SK-N-SH (cell line): ENCODE measurements around the gene ASB11. TPM values are rescaled to one million over a fixed set of nuclear protein-coding genes. Genes with fewer than 3 reads are reported as not detected.

Experiments
- CTCF ChIA-PET: fragments of 300-600, 350-600 bp; formaldehyde crosslinking; extraction: SDS; loops from one replicate; lab custom pipeline; 2021; lab: Yijun Ruan, JAX
- POLR2A ChIA-PET: fragments of 350-600 bp; sonication (Branson Sonifier 250); formaldehyde crosslinking; extraction: SDS; loops from one replicate; lab custom pipeline; 2020; ENCODE audit warnings: antibody characterized with exemption, inconsistent platforms; lab: Yijun Ruan, JAX
- DNase-seq: peaks from one replicate; pipeline ENCODE4 v3.0.0; 2012
- H2AFZ ChIP-seq: fragments of 200-600 bp; sonication (generic); 2 replicates; pipeline ENCODE4 v1.8.1; 2016; ENCODE audit warnings: antibody characterized with exemption, mild to moderate bottlenecking, low read depth
- H3F3A ChIP-seq: fragments of 200-600 bp; sonication (generic); replicated peaks from 2 replicates; pipeline ENCODE3; 2016; ENCODE audit warnings: antibody characterized with exemption, mild to moderate bottlenecking; ENCODE audit not compliant: insufficient read depth
- H3K27ac ChIP-seq, 2 experiments: fragments of 200-500 bp in 1 of 2; fragments of 200-600 bp in 1 of 2; sonication (Bioruptor generic) in 1 of 2; sonication (generic), shearing (Covaris generic) in 1 of 2; 2 replicates each; pipeline versions ENCODE4 v1.5.1 to v1.6.1; 2014 to 2016; ENCODE audit warnings: low read depth in 2 of 2, inconsistent platforms in 1 of 2, low read length in 1 of 2, mild to moderate bottlenecking in 1 of 2, mixed read lengths in 1 of 2
- H3K27me3 ChIP-seq: fragments of 200-600 bp; sonication (generic), shearing (Covaris generic); 2 replicates; pipeline ENCODE4 v1.6.1; 2016; ENCODE audit warnings: mixed run types; ENCODE audit not compliant: insufficient read depth
- H3K36me3 ChIP-seq, 2 experiments: fragments of 200-500 bp in 1 of 2; fragments of 200-600 bp in 1 of 2; sonication (Bioruptor generic) in 1 of 2; sonication (generic) in 1 of 2; replicated peaks in 1 of 2; 2 replicates each; pipeline versions ENCODE3 to v1.5.1; 2014 to 2016; ENCODE audit warnings: low read length in 1 of 2, mild to moderate bottlenecking in 1 of 2; ENCODE audit not compliant: insufficient read depth in 2 of 2, control insufficient read depth in 1 of 2
- H3K4me1 ChIP-seq, 2 experiments: fragments of 200-500 bp in 1 of 2; fragments of 200-600 bp in 1 of 2; sonication (Bioruptor generic) in 1 of 2; sonication (generic), shearing (Covaris generic) in 1 of 2; 2 replicates each; pipeline versions ENCODE4 v1.5.1 to v1.6.1; 2014 to 2016; ENCODE audit warnings: low read depth in 1 of 2, low read length in 1 of 2, mixed run types in 1 of 2; ENCODE audit not compliant: insufficient read depth in 2 of 2, control insufficient read depth in 1 of 2
- H3K4me2 ChIP-seq: fragments of 200-600 bp; sonication (generic), shearing (Covaris generic); 2 replicates; pipeline ENCODE4 v1.6.1; 2017; ENCODE audit warnings: mixed run types
- H3K4me3 ChIP-seq, 2 experiments: fragments of 200-500 bp in 1 of 2; fragments of 200-600 bp in 1 of 2; sonication (Bioruptor generic) in 1 of 2; sonication (generic), shearing (Covaris generic) in 1 of 2; 2 replicates each; pipeline versions ENCODE4 v1.5.1 to v1.8.1; 2014 to 2016; ENCODE audit warnings: low read depth in 2 of 2, inconsistent platforms in 1 of 2, low read length in 1 of 2, mild to moderate bottlenecking in 1 of 2, mixed read lengths in 1 of 2, moderate library complexity in 1 of 2
- H3K79me2 ChIP-seq: fragments of 200-600 bp; sonication (generic); 2 replicates; pipeline ENCODE4 v1.8.1; 2017; ENCODE audit warnings: mild to moderate bottlenecking; ENCODE audit not compliant: insufficient read depth
- H3K9ac ChIP-seq: fragments of 200-600 bp; sonication (generic); 2 replicates; pipeline ENCODE4 v1.6.1; 2017; ENCODE audit warnings: mixed run types
- H3K9me2 ChIP-seq: fragments of 200-600 bp; sonication (generic); 2 replicates; pipeline ENCODE4 v1.6.1; 2017; ENCODE audit warnings: mixed run types
- H3K9me3 ChIP-seq: fragments of 200-600 bp; sonication (generic); 2 replicates; pipeline ENCODE4 v1.6.1; 2017; ENCODE audit warnings: mixed run types, mild to moderate bottlenecking, moderate library complexity
- H4K20me1 ChIP-seq: fragments of 200-600 bp; sonication (generic); 2 replicates; pipeline ENCODE4 v1.6.1; 2017; ENCODE audit warnings: mild to moderate bottlenecking, mixed run types; ENCODE audit not compliant: insufficient read depth
- CHD2 ChIP-seq: fragments of 150-350 bp; IDR thresholded peaks from 2 replicates; pipeline ENCODE4 v1.6.1; 2018; ENCODE audit warnings: low read length; ENCODE audit not compliant: partially characterized antibody
- CTCF ChIP-seq: fragments of 200-600 bp; sonication (generic); IDR thresholded peaks from 2 replicates; pipeline ENCODE4 v1.6.1; 2017; ENCODE audit warnings: antibody characterized with exemption, mild to moderate bottlenecking, moderate library complexity
- EP300 ChIP-seq, 2 experiments: IDR thresholded peaks; 2 replicates each; pipeline versions ENCODE4 v1.4.0 to v1.6.1; 2012; ENCODE audit warnings: borderline replicate concordance in 1 of 2, low read depth in 1 of 2, low read length in 1 of 2
- FOXJ3 ChIP-seq: sonication (generic); formaldehyde crosslinking; IDR thresholded peaks from 2 replicates; pipeline ENCODE4 v1.5.1; 2020; ENCODE audit warnings: mild to moderate bottlenecking, missing genetic modification reagents
- GABPA ChIP-seq: IDR thresholded peaks from 2 replicates; pipeline ENCODE4 v1.4.0; 2012; ENCODE audit warnings: low read depth, mild to moderate bottlenecking
- GATA2 ChIP-seq: sonication (generic); formaldehyde crosslinking; IDR thresholded peaks from 2 replicates; pipeline ENCODE4 v1.5.0; 2020; ENCODE audit warnings: mild to moderate bottlenecking, missing genetic modification reagents
- IRF3 ChIP-seq: fragments of 150-350 bp; IDR thresholded peaks from 2 replicates; pipeline ENCODE4 v1.6.1; 2016; ENCODE audit warnings: mild to moderate bottlenecking, low read depth, low read length
- PBX3 ChIP-seq: IDR thresholded peaks from 2 replicates; pipeline ENCODE4; 2012
- POLR2AphosphoS5 ChIP-seq: IDR thresholded peaks from 2 replicates; pipeline ENCODE4 v1.6.1; 2012; ENCODE audit warnings: low read depth, low read length
- RFX5 ChIP-seq: IDR thresholded peaks from 2 replicates; pipeline ENCODE4 v1.6.1; 2012; ENCODE audit warnings: mild to moderate bottlenecking, improper control_type of control experiment, low read length
- SIN3A ChIP-seq: IDR thresholded peaks from 2 replicates; pipeline ENCODE4 v1.6.1; 2012; ENCODE audit warnings: low read depth, mild to moderate bottlenecking, low read length, moderate library complexity, borderline replicate concordance
- USF2 ChIP-seq: fragments of 150-350 bp; IDR thresholded peaks from 2 replicates; pipeline ENCODE4 v1.6.1; 2017; ENCODE audit warnings: antibody characterized with exemption, low read length, low read depth, borderline replicate concordance
- WGBS: methylation state at CpG from one replicate; pipeline ENCODE4 v1.1.6; 2017; ENCODE audit warnings: low lambda C conversion rate; 5-methylcytosine and 5-hydroxymethylcytosine counted together
- polyA plus RNA-seq, 3 experiments: library from polyadenylated mRNA; depleted of rRNA; stranded (reverse); fragments of >200 nt; gene quantifications; 2 replicates each; pipeline ENCODE4 v1.2.3, GENCODE V29; 2012

The ASB11 gene
- polyA plus RNA-seq, 1 of the 3 experiments (the other 2 are of a cell fraction) = not detected

GRCh38 chrX:15335135-15336022, 19.9 kb upstream of the ASB11 start, which contains the start of gene PIGA (continued):
- TF ChIP-seq USF2 = no peak
- TF ChIP-seq IRF3 = no peak
- peak; percentile 49; the same call in 1 of the 2 replicates for TF ChIP-seq SIN3A

- ChIA-PET CTCF (interaction anchor here (1.2 kb wide), 1 partner anchor 35 kb away, joined by 3 read pairs; no protein-coding TSS in a partner anchor), POLR2A (no interaction called here)
- no peaks in the 10 kb centered on the region for H3K4me1 ChIP-seq
- 0 out of 2 replicates have a peak, but pooled peaks cover 3% of the 10 kb centered on the region for H3K27me3 ChIP-seq
- H3K9me2 ChIP-seq = no peaks in the 10 kb centered on the region
- no peaks in the 10 kb centered on the region for H3F3A ChIP-seq
- peak overlapping the region in 1 of 2 experiments; percentile 64; a peak in 3 of 4 replicates for H3K27ac ChIP-seq
- peaks cover 0 to 21% of the 10 kb centered on the region in 2 experiments for H3K36me3 ChIP-seq
- no peaks in the 10 kb centered on the region for H3K9me3 ChIP-seq
- H3K4me3 ChIP-seq = peak overlapping the region; percentile 61 to 70
- no peak for TF ChIP-seq RFX5
- TF ChIP-seq GATA2 = no peak
- no peak for TF ChIP-seq FOXJ3 (CRISPR knock-in tag)
- no peak for TF ChIP-seq CHD2
- no peak for TF ChIP-seq GABPA
- TF ChIP-seq PBX3 = no peak
- TF ChIP-seq POLR2AphosphoS5 = no peak
- TF ChIP-seq CTCF = no peak
- no peak for TF ChIP-seq EP300 (IDR thresholded peaks at IDR 0.05; ENCODE audit: borderline replicate concordance in 1 of 2, low read depth in 1 of 2, low read length in 1 of 2)
- TF ChIP-seq IRF3 = no peak
- DNase-seq = no peak
- H3K79me2 ChIP-seq = peaks cover 24% of the 10 kb centered on the region; the same call in 1 of the 2 replicates
- no peaks in the 10 kb centered on the region for H4K20me1 ChIP-seq
- H3K4me2 ChIP-seq = peak overlapping the region; percentile 77
- 10% methylated on average over 7 of the region's 7 CpGs for WGBS
- H3K9ac ChIP-seq = peak overlapping the region; percentile 80
- H2AFZ ChIP-seq = peak overlapping the region; percentile 64; the same call in 1 of the 2 replicates
Measured at GRCh38 chrX:15334561-15334960, 19.1 kb upstream of the ASB11 start.
